Activated CD8-positive, alpha-beta T cell treated with anti-CD3 and anti-CD28 coated beads for 36 hours (primary cell): ENCODE data around the gene SERP2. TPM values are rescaled to one million over a fixed set of nuclear protein-coding genes. Genes with fewer than 3 reads are reported as not detected.

Source experiments
- ATAC-seq: fragments of 200-7000 bp; cut with Tn5 transposase; one replicate; pipeline ENCODE4 v1.10.0; 2021; ENCODE audit warnings: mild to moderate bottlenecking, moderate library complexity
- CTCF ChIA-PET: fragments of 350-600 bp; sonication (Branson Sonifier 250); formaldehyde crosslinking; loops from one replicate; lab custom pipeline; 2021; ENCODE audit warnings: antibody characterized with exemption; lab: Charles Lee
- POLR2A ChIA-PET: fragments of 350-600 bp; sonication (Branson Sonifier 250); formaldehyde crosslinking; loops from one replicate; lab custom pipeline; 2021; ENCODE audit warnings: antibody characterized with exemption; lab: Charles Lee
- DNase-seq: peaks from one replicate; pipeline ENCODE4 v3.0.0-alpha.2; 2020
- H3K27ac Mint-ChIP-seq: one replicate; pipeline ENCODE4 v1.8.0; 2021; ENCODE audit warnings: mild to moderate bottlenecking, mixed read lengths
- H3K27me3 Mint-ChIP-seq: one replicate; pipeline ENCODE4 v1.8.0; 2021; ENCODE audit warnings: mixed read lengths
- H3K36me3 Mint-ChIP-seq: one replicate; pipeline ENCODE4 v1.8.0; 2021; ENCODE audit warnings: low read depth, mixed read lengths
- H3K4me1 Mint-ChIP-seq: one replicate; pipeline ENCODE4 v1.8.0; 2021; ENCODE audit warnings: low read depth, mixed read lengths
- H3K4me3 Mint-ChIP-seq: one replicate; pipeline ENCODE4 v1.8.0; 2021; ENCODE audit warnings: mild to moderate bottlenecking, moderate library complexity, mixed read lengths
- H3K9me3 Mint-ChIP-seq: one replicate; pipeline ENCODE4 v1.8.0; 2021; ENCODE audit warnings: mixed read lengths
- intact Hi-C: fragments of 100-400 bp; cut with micrococcal nuclease; formaldehyde crosslinking; loops from one replicate; pipeline ENCODE4 v1.10.0; 2022
- total RNA-seq, 2 experiments: library from RNA; stranded (reverse); gene quantifications; one replicate each; pipeline ENCODE4 v1.2.3, GENCODE V29; 2021
- TF ChIP-seq, protein P1 (sequence below): fragments of 200-600 bp; IDR thresholded peaks from one replicate; pipeline ENCODE4 v1.8.0; 2022; ENCODE audit warnings: antibody characterized with exemption, mild to moderate bottlenecking

The SERP2 gene
- total RNA-seq, 2 experiments from 2014 or later = 0.63 to 1.1 TPM

DNA sequence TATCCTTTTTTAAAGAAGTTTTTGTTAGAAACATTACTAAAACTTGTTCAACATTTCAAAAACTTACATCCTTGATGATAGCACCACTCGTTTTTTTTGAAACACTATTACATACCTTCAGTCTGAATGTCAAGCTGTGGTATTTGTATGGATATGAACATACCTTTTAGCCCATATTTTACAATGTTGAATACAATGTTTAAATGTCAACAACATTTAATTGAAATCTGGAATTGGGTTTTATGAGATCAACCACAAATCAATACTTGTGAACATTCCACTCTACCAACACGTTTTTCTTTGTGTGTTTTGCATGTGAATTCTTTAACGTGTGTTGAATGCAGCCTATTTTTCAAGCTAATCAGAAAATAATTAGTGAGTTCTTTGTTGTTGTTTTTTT, 4.7 kb downstream of the SERP2 start:
- peaks cover 4% of the 10 kb centered on the region for H3K4me1 Mint-ChIP-seq
- ATAC-seq = no peak
- no peaks in the 10 kb centered on the region for H3K9me3 Mint-ChIP-seq
- no peak for DNase-seq
- CTCF ChIA-PET = no interaction called here
- POLR2A ChIA-PET = no interaction called here
- no peaks in the 10 kb centered on the region for H3K36me3 Mint-ChIP-seq
- intact Hi-C loops = no loop called here
- TF ChIP-seq, protein P1, sequence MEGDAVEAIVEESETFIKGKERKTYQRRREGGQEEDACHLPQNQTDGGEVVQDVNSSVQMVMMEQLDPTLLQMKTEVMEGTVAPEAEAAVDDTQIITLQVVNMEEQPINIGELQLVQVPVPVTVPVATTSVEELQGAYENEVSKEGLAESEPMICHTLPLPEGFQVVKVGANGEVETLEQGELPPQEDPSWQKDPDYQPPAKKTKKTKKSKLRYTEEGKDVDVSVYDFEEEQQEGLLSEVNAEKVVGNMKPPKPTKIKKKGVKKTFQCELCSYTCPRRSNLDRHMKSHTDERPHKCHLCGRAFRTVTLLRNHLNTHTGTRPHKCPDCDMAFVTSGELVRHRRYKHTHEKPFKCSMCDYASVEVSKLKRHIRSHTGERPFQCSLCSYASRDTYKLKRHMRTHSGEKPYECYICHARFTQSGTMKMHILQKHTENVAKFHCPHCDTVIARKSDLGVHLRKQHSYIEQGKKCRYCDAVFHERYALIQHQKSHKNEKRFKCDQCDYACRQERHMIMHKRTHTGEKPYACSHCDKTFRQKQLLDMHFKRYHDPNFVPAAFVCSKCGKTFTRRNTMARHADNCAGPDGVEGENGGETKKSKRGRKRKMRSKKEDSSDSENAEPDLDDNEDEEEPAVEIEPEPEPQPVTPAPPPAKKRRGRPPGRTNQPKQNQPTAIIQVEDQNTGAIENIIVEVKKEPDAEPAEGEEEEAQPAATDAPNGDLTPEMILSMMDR = no peak
- H3K27me3 Mint-ChIP-seq = peaks cover 8% of the 10 kb centered on the region
- no peak overlapping the region for H3K27ac Mint-ChIP-seq
- H3K4me3 Mint-ChIP-seq = no peak overlapping the region

DNA sequence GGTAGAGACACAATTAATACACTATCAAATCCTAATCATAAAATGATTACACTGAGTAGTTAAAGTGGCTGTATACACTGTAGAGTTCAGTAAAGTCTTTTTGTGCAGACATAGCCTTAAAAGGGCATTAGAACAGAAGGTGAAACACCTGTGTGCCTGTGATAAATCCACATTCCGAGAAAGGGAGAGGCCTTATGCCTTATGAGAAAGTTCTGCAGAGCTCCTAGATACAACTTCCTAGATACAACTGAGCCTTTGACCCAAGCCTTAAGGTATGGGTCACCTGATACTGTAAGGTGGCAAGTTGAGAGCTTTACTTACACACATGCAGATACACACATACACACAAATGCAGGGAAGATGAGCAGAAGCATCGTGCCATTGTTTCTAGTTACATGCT, 6.3 kb downstream of the SERP2 start:
- intact Hi-C loops = no loop called here
- Mint-ChIP-seq H3K4me3 (no peak overlapping the region), H3K36me3 (no peaks in the 10 kb centered on the region), H3K4me1 (no peaks in the 10 kb centered on the region), H3K27me3 (peaks cover 2% of the 10 kb centered on the region), H3K27ac (no peak overlapping the region), H3K9me3 (no peaks in the 10 kb centered on the region)
- POLR2A ChIA-PET = no interaction called here
- no peak for ATAC-seq
- CTCF ChIA-PET = no interaction called here
- TF ChIP-seq, protein P1 = no peak
- no peak for DNase-seq

DNA sequence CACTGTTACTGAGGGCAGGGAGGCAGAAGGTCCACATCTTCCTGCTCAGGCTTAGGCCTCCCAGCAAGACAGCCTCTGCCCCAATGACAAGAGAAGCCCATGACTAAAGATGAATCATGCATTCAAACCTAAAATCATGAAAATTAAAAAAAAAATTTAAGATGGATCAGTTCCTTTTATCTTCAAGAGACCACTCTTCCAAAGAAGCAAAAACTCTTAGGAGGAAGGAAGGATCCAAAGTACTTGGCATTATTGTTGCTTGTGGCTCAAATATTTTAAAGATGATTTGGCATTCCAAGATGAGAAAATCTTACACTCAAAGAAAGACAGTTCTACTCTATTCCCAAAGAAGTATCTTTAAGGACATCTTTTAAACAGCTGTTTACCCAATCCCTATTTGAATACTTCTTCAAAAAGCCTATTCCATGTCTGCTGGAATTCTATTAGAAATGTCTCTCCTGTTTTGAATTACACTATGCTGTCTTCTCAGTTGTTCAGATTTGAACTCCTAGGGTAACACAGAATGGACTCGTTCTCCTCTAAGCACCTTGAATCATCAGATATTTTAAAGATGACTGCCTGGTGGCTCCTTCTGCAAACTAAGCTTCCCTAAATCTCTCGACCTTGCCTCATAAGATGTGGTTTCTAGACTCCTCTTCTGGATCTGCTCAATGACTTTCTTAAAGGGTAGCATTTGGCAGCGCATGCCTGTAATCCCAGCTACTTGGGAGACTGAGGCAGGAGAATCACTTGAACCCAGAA, 7.0 kb downstream of the SERP2 start:
- no peaks in the 10 kb centered on the region for H3K4me1 Mint-ChIP-seq
- TF ChIP-seq, protein P1 = no peak
- no peaks in the 10 kb centered on the region for H3K27me3 Mint-ChIP-seq
- H3K27ac Mint-ChIP-seq = no peak overlapping the region
- H3K36me3 Mint-ChIP-seq = no peaks in the 10 kb centered on the region
- intact Hi-C loops = no loop called here
- DNase-seq (no peak), ATAC-seq (no peak)
- POLR2A ChIA-PET = no interaction called here
- H3K4me3 Mint-ChIP-seq = no peak overlapping the region
- CTCF ChIA-PET = no interaction called here
- H3K9me3 Mint-ChIP-seq = no peaks in the 10 kb centered on the region

DNA sequence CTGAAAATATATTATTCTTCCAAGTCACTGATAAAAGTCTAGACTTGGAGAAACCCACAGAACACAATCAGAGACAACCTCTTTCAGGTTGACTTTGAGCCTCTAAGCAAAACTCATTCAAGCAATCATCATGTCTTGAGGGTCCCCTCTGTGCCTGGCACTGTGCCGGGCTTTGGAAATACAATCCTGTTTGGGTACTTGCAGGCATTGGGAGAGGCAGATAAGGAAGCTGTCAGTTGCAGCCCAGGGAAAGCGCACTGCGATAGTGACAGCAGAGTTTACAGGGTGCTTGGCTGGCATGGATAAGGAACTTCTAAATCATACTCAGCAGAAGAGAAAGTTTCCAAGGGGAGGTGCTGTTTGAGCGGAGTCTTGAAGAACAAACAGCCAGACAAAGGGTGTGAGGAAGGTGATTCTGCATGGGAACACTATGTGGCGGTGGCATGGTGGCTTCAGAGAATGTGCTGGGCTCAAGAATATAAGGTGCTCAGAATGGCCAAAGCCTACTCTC, 9.1 kb downstream of the SERP2 start:
- no peaks in the 10 kb centered on the region for H3K27me3 Mint-ChIP-seq
- DNase-seq (no peak), ATAC-seq (no peak)
- no peaks in the 10 kb centered on the region for H3K9me3 Mint-ChIP-seq
- no peak overlapping the region for H3K4me3 Mint-ChIP-seq
- intact Hi-C loops = no loop called here
- no peak overlapping the region for H3K27ac Mint-ChIP-seq
- no peaks in the 10 kb centered on the region for H3K36me3 Mint-ChIP-seq
- POLR2A ChIA-PET = no interaction called here
- TF ChIP-seq, protein P1 = no peak
- CTCF ChIA-PET = no interaction called here
- H3K4me1 Mint-ChIP-seq = no peaks in the 10 kb centered on the region

DNA sequence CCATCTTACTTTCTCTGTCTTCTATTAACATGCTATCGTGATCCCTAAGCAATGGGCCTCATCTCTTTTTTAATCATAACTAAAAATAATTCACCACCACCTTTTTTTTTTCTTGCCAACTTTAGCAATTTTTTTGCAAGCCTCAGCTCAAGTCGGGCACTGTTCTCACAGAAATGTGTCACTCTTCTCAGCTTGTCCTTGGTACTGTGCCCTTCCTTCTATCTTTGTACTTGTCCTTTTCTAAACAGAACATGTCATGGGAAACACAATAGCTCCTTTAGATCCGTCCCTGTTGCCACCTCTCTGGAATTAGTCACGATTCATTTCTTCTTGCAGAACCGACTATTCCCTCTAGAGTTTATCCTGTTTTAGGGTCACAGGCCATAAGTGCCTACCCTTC, 10.3 kb downstream of the SERP2 start:
- TF ChIP-seq, protein P1 = no peak
- no peak overlapping the region for H3K27ac Mint-ChIP-seq
- no peaks in the 10 kb centered on the region for H3K9me3 Mint-ChIP-seq
- no peaks in the 10 kb centered on the region for H3K4me1 Mint-ChIP-seq
- H3K27me3 Mint-ChIP-seq = no peaks in the 10 kb centered on the region
- H3K36me3 Mint-ChIP-seq = no peaks in the 10 kb centered on the region
- CTCF ChIA-PET = interaction anchor here (0.6 kb wide), 1 partner anchor 478 kb away, joined by 3 read pairs; no protein-coding TSS in a partner anchor
- POLR2A ChIA-PET = no interaction called here
- H3K4me3 Mint-ChIP-seq = no peak overlapping the region
- ATAC-seq = no peak
- DNase-seq = no peak
- intact Hi-C loops = no loop called here
